RWPE1 (cell line): ENCODE results near the gene CCNB3.
"Not testable (repeated sequence)": the region's sequence is repeated elsewhere in the genome, so short reads cannot be mapped to it uniquely, and the experiment has no call there.

Source experiments
- CTCF ChIA-PET: fragments of 350-600 bp; sonication (Branson Sonifier 250); formaldehyde crosslinking; extraction: SDS; loops from one replicate; lab custom pipeline; 2021; lab: Yijun Ruan, JAX
- POLR2A ChIA-PET: fragments of 400-600 bp; formaldehyde crosslinking; extraction: SDS; loops from one replicate; lab custom pipeline; 2020; ENCODE audit warnings: antibody characterized with exemption; ENCODE audit not compliant: low non-redundant PET; lab: Yijun Ruan, JAX
- DNase-seq: peaks from one replicate; pipeline ENCODE4 v3.0.0; 2012; ENCODE audit warnings: low spot score
- H3K27ac ChIP-seq: fragments of 450-650 bp; 2 replicates; pipeline ENCODE4 v1.5.1; 2017
- CTCF ChIP-seq: fragments of 450-650 bp; conservative IDR thresholded peaks from 2 replicates; pipeline ENCODE4 v1.5.1; 2017; ENCODE audit warnings: low read depth, mild to moderate bottlenecking

Gene CCNB3

DNA sequence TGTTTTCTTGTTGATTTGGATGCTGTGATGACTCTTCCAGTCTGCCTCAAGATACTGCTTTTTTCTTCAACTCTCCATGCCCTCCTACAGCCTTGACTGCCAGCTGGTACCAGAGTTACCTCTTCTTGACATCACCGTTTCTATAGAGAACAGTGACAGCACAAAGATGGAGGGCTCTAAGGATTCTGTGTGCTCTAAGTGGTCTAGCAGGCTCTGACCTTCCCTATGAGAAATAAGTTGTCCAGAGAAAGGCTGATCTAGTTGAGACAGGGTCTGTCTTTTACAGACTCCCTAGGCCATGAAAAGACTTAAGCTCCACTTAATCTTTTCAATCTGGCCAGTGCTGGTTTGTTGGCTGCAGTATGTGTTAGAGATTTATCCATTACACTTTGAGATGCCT is 3.7 kb upstream of the CCNB3 start, which contains the start of gene AKAP4:
Gene AKAP4 (minus strand): TSS at position 101 of the 400 bp plus-strand sequence. CDS start 118 bp downstream, outside the sequence.
- CTCF ChIA-PET = no interaction called here
- TF ChIP-seq CTCF = no peak
- POLR2A ChIA-PET = no interaction called here

GRCh38 chrX:50202539-50202938 is 2.0 kb upstream of the CCNB3 start:
- ChIA-PET CTCF (interaction anchor here (0.6 kb wide), 1 partner anchor 398 kb away, joined by 4 read pairs; no protein-coding TSS in a partner anchor), POLR2A (no interaction called here)
- no peak for TF ChIP-seq CTCF
- DNase-seq = peak; percentile 15
- no peak overlapping the region for H3K27ac ChIP-seq

More for the DNA sequence above, 3.7 kb upstream of the CCNB3 start, which contains the start of gene AKAP4:
- H3K27ac ChIP-seq = no peak within 1 kb of the TSS
- no peak for DNase-seq

DNA sequence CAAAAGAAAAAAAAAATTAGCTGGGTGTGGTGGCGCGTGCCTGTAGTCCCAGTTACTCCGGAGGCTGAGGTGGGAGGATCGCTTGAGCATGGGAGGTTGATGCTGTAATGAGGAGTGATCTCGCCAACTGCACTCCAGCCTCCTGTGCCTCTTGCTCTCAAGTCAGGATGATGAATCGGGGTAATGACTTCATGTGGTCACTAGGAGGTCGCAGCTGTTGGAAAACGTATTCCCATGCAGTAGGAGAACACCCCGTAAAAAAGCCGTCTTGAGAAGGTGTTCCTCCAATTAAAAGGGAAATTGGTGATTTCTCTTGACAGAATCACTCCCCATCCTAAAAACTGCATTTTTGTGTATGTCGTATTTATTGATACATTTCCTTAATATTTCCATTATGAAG is 2.2 kb downstream of the CCNB3 start:
- no peak for DNase-seq
- CTCF ChIA-PET = no interaction called here
- POLR2A ChIA-PET = no interaction called here
- H3K27ac ChIP-seq = no peak overlapping the region
- TF ChIP-seq CTCF = no peak

- no peak for TF ChIP-seq CTCF
- ChIA-PET CTCF (no interaction called here), POLR2A (no interaction called here)
- H3K27ac ChIP-seq = no peak overlapping the region
- DNase-seq = no peak
These were observed 6.9 kb downstream of the CCNB3 start for GRCh38 chrX:50211510-50211909.

- H3K27ac ChIP-seq = no peak overlapping the region
- no peak for TF ChIP-seq CTCF
- ChIA-PET POLR2A (no interaction called here), CTCF (no interaction called here)
- no peak for DNase-seq
These were observed 76.7 kb downstream of the CCNB3 start for GRCh38 chrX:50281253-50281652.

DNA sequence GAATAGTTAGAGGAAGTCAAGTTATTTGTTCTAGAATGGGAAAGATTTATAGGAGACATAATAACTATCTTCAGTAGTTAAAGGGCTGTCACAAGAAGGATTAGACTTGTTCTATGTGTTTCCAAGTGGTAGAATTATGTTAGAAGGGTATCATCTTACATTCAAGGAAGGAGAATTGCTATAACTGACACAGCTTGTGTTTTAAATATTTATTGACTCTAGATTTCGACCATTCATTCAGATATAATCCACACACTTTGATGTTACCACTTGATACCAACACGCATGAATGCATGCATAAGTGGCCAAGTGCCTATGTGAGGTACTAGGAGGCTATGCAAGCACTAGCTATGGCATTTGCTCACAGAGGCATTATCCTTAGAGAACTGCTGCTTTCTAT is 122.7 kb downstream of the CCNB3 start:
- no peak overlapping the region for H3K27ac ChIP-seq
- DNase-seq = no peak
- POLR2A ChIA-PET = no interaction called here
- CTCF ChIA-PET = no interaction called here
- no peak for TF ChIP-seq CTCF

GRCh38 chrX:50332668-50333067 is 128.1 kb downstream of the CCNB3 start:
- CTCF ChIA-PET, POLR2A ChIA-PET, DNase-seq, H3K27ac ChIP-seq: not testable (repeated sequence)
